ENCODE measurements around the gene TSC22D4.

- TF ChIP-seq CTCF (IDR thresholded peaks at IDR 0.05 in 2 of 3, conservative IDR thresholded peaks at IDR 0.05 in 1 of 3; ENCODE audit: insufficient read depth in 2 of 3, low read depth in 1 of 3, low read length in 3 of 3): no peak
- no peak for TF ChIP-seq EZH2 (IDR thresholded peaks at IDR 0.05; ENCODE audit: borderline replicate concordance, low read depth, low read length)
- no peak for TF ChIP-seq ZNF57 (CRISPR knock-in tag; IDR thresholded peaks at IDR 0.05)
- TF ChIP-seq E2F3 (CRISPR knock-in tag; IDR thresholded peaks at IDR 0.05): no peak
- no peak for TF ChIP-seq HCFC1 (IDR thresholded peaks at IDR 0.05; ENCODE audit: low read depth, low read length)
- TF ChIP-seq, protein P1, sequence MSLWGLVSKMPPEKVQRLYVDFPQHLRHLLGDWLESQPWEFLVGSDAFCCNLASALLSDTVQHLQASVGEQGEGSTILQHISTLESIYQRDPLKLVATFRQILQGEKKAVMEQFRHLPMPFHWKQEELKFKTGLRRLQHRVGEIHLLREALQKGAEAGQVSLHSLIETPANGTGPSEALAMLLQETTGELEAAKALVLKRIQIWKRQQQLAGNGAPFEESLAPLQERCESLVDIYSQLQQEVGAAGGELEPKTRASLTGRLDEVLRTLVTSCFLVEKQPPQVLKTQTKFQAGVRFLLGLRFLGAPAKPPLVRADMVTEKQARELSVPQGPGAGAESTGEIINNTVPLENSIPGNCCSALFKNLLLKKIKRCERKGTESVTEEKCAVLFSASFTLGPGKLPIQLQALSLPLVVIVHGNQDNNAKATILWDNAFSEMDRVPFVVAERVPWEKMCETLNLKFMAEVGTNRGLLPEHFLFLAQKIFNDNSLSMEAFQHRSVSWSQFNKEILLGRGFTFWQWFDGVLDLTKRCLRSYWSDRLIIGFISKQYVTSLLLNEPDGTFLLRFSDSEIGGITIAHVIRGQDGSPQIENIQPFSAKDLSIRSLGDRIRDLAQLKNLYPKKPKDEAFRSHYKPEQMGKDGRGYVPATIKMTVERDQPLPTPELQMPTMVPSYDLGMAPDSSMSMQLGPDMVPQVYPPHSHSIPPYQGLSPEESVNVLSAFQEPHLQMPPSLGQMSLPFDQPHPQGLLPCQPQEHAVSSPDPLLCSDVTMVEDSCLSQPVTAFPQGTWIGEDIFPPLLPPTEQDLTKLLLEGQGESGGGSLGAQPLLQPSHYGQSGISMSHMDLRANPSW (CRISPR knock-in tag; IDR thresholded peaks at IDR 0.05): no peak
- TF ChIP-seq POLR2A (conservative IDR thresholded peaks at IDR 0.05): no peak
- no peak for TF ChIP-seq ZNF764 (CRISPR knock-in tag; IDR thresholded peaks at IDR 0.05; ENCODE audit: low read depth)
- no peak for TF ChIP-seq ZNF253 (CRISPR knock-in tag; conservative IDR thresholded peaks at IDR 0.05)
Measured at GRCh38 chr7:100488333-100489095, 9.5 kb upstream of the TSC22D4 start.

All from K562 (cell line).